Tibial nerve (tissue), 4 donors: ENCODE results near the gene FBXL14. TPM values are rescaled to one million over a fixed set of nuclear protein-coding genes. Genes with fewer than 3 reads are reported as not detected.
A peak's percentile ranks its signal among the peaks of the same experiment; 100 is the strongest.

ENCODE experiments used
- DNase-seq, 2 donors: peaks; one replicate each; pipeline ENCODE4 v3.0.0-alpha.2; 2019; ENCODE audit warnings: low spot score in 2 of 2
- H3K27ac ChIP-seq, 4 donors: fragments of 200-600 bp; sonication (generic) in 3 of 4; one replicate each; pipeline ENCODE4 v1.5.1; 2017 to 2019; ENCODE audit warnings: mild to moderate bottlenecking in 1 of 4
- H3K27me3 ChIP-seq, 2 donors: fragments of 200-600 bp; sonication (generic) in 1 of 2; one replicate each; pipeline versions ENCODE4 v1.5.1 to v1.6.0; 2017 to 2019
- H3K36me3 ChIP-seq, 3 donors: fragments of 200-600 bp; sonication (generic); one replicate each; pipeline ENCODE4 v1.5.1; 2018 to 2019
- H3K4me1 ChIP-seq, 4 donors: fragments of 200-600 bp; sonication (generic) in 3 of 4; one replicate each; pipeline ENCODE4 v1.5.1; 2017 to 2019
- H3K4me3 ChIP-seq, 4 donors: fragments of 200-600 bp; sonication (generic) in 3 of 4; one replicate each; pipeline ENCODE4 v1.5.1; 2017 to 2019; ENCODE audit warnings: mild to moderate bottlenecking in 1 of 4, moderate library complexity in 1 of 4
- H3K9me3 ChIP-seq, 4 donors: fragments of 200-600 bp; sonication (generic) in 3 of 4; one replicate each; pipeline ENCODE4 v1.5.1; 2017 to 2019
- CTCF ChIP-seq, 5 experiments: fragments of 200-600 bp in 3 of 5; fragments of 450-650 bp in 2 of 5; sonication (generic) in 3 of 5; IDR thresholded peaks; one replicate each; pipeline ENCODE4 v1.5.1; 2016 to 2019; ENCODE audit warnings: antibody characterized with exemption in 5 of 5, mild to moderate bottlenecking in 3 of 5, moderate library complexity in 2 of 5
- EP300 ChIP-seq, 2 donors: sonication (generic); formaldehyde crosslinking; IDR thresholded peaks; one replicate each; pipeline ENCODE4 v1.6.1; 2017; ENCODE audit warnings: antibody characterized with exemption in 2 of 2, mild to moderate bottlenecking in 1 of 2
- POLR2A ChIP-seq, 2 donors: fragments of 450-650 bp; IDR thresholded peaks; one replicate each; pipeline ENCODE4 v1.6.1; 2017; ENCODE audit warnings: antibody characterized with exemption in 2 of 2, mild to moderate bottlenecking in 2 of 2, moderate library complexity in 2 of 2
- WGBS, 2 donors: methylation state at CpG; one replicate each; pipeline ENCODE4 v1.1.5; 2018; 5-methylcytosine and 5-hydroxymethylcytosine counted together
- total RNA-seq, 4 donors: library from RNA; depleted of rRNA; stranded (reverse); fragments of >200 nt; gene quantifications; one replicate each; pipeline ENCODE4 v1.1.0, GENCODE V29; 2016

Gene FBXL14
- total RNA-seq, 4 donors from 2014 or later = 11.7 to 21.4 (median 17.3) TPM

- TF ChIP-seq CTCF (IDR thresholded peaks at IDR 0.05) (no peak), EP300 (IDR thresholded peaks at IDR 0.05) (no peak), POLR2A (IDR thresholded peaks at IDR 0.05) (no peak)
- Histone ChIP-seq H3K27ac (no peak overlapping the region), H3K36me3 (no peaks in the 10 kb centered on the region), H3K9me3 (no peaks in the 10 kb centered on the region), H3K4me3 (no peak overlapping the region), H3K27me3 (no peaks in the 10 kb centered on the region), H3K4me1 (peaks cover 0 to 38% (median 0%) of the 10 kb centered on the region in 4 donors)
- 94 to 97% methylated on average over 6 of the region's 6 CpGs for WGBS, 2 donors
- no peak for DNase-seq
Measured at GRCh38 chr12:1614360-1614759, 20.0 kb upstream of the FBXL14 start.

GRCh38 chr12:1613860-1614259, 19.5 kb upstream of the FBXL14 start:
- 96% methylated on average over 4 of the region's 4 CpGs for WGBS, 2 donors
- no peaks in the 10 kb centered on the region for H3K9me3 ChIP-seq
- H3K27ac ChIP-seq = no peak overlapping the region
- no peak overlapping the region for H3K4me3 ChIP-seq
- H3K4me1 ChIP-seq = peaks cover 0 to 40% (median 0%) of the 10 kb centered on the region in 4 donors
- TF ChIP-seq POLR2A (IDR thresholded peaks at IDR 0.05) (no peak), EP300 (IDR thresholded peaks at IDR 0.05) (no peak)
- H3K27me3 ChIP-seq = no peaks in the 10 kb centered on the region
- H3K36me3 ChIP-seq = no peaks in the 10 kb centered on the region
- DNase-seq = no peak

- no peak for TF ChIP-seq POLR2A (IDR thresholded peaks at IDR 0.05)
- peak; percentile 19 to 62 for TF ChIP-seq EP300 (IDR thresholded peaks at IDR 0.05)
- no peak for TF ChIP-seq CTCF (IDR thresholded peaks at IDR 0.05)
- Histone ChIP-seq H3K4me3 (no peak overlapping the region), H3K27ac (peak overlapping the region in 3 of 4 donors; percentile 28 to 69 (median 38))
Measured at GRCh38 chr12:1611803-1612572, 17.6 kb upstream of the FBXL14 start.

GRCh38 chr12:1610072-1610643, 15.8 kb upstream of the FBXL14 start:
- H3K9me3 ChIP-seq = no peaks in the 10 kb centered on the region
- no peak overlapping the region for H3K4me3 ChIP-seq
- WGBS, 2 donors = 76 to 77% methylated on average over 7 of the region's 7 CpGs
- no peaks in the 10 kb centered on the region for H3K27me3 ChIP-seq
- no peak for DNase-seq
- peaks cover 0 to 63% (median 19%) of the 10 kb centered on the region in 4 donors for H3K4me1 ChIP-seq
- peak overlapping the region in 1 of 4 donors; percentile 4 for H3K27ac ChIP-seq
- TF ChIP-seq EP300 (IDR thresholded peaks at IDR 0.05) (no peak), POLR2A (IDR thresholded peaks at IDR 0.05) (no peak), CTCF (IDR thresholded peaks at IDR 0.05) (no peak)
- H3K36me3 ChIP-seq = no peaks in the 10 kb centered on the region

More at GRCh38 chr12:1611803-1612572, 17.6 kb upstream of the FBXL14 start:
- Histone ChIP-seq H3K27me3 (no peaks in the 10 kb centered on the region), H3K9me3 (no peaks in the 10 kb centered on the region), H3K36me3 (no peaks in the 10 kb centered on the region), H3K4me1 (peaks cover 0 to 49% (median 6%) of the 10 kb centered on the region in 4 donors)
- WGBS, 2 donors = 50 to 56% methylated on average over 13 of the region's 13 CpGs
- DNase-seq = no peak

GRCh38 chr12:1608713-1609119, 14.3 kb upstream of the FBXL14 start:
- no peak for DNase-seq
- TF ChIP-seq CTCF (IDR thresholded peaks at IDR 0.05) = no peak
- peak; percentile 74 to 79 for TF ChIP-seq EP300 (IDR thresholded peaks at IDR 0.05)
- peak in 1 of 2 donors; percentile 19 for TF ChIP-seq POLR2A (IDR thresholded peaks at IDR 0.05)
- Histone ChIP-seq H3K27me3 (no peaks in the 10 kb centered on the region), H3K27ac (peak overlapping the region in 2 of 4 donors; percentile 67 to 76), H3K4me1 (peaks cover 0 to 66% (median 19%) of the 10 kb centered on the region in 4 donors), H3K36me3 (no peaks in the 10 kb centered on the region), H3K4me3 (no peak overlapping the region), H3K9me3 (no peaks in the 10 kb centered on the region)
- WGBS, 2 donors = 41 to 47% methylated on average over 5 of the region's 5 CpGs
